ENCODE data around the gene C19orf85. TPM values are rescaled to one million over a fixed set of nuclear protein-coding genes. Genes with fewer than 3 reads are reported as not detected.

Gene C19orf85
- total RNA-seq, 1 experiment from 2014 or later = not detected

- DNase-seq (ENCODE audit: extremely low read depth, low read depth) = no peak
Measured at GRCh38 chr19:55490478-55491432, 26.2 kb upstream of the C19orf85 start.

GRCh38 chr19:55489711-55490477 lies 25.3 kb upstream of the C19orf85 start:
- DNase-seq (ENCODE audit: extremely low read depth, low read depth) = no peak

- no peak for DNase-seq (ENCODE audit: extremely low read depth, low read depth)
Measured at GRCh38 chr19:55488986-55489710, 24.6 kb upstream of the C19orf85 start.

- no peak for DNase-seq (ENCODE audit: extremely low read depth, low read depth)
Measured at GRCh38 chr19:55487924-55488687, 23.6 kb upstream of the C19orf85 start, which contains the start of gene SSC5D. Gene SSC5D (plus strand): TSS chr19:55488436. CDS start chr19:55488590, 154 bp downstream.

GRCh38 chr19:55486971-55487923 lies 22.7 kb upstream of the C19orf85 start:
- no peak for DNase-seq (ENCODE audit: extremely low read depth, low read depth)

- no peak for DNase-seq (ENCODE audit: extremely low read depth, low read depth)
Measured at GRCh38 chr19:55486043-55486970, 21.8 kb upstream of the C19orf85 start.

GRCh38 chr19:55485439-55486011 lies 21.0 kb upstream of the C19orf85 start:
- no peak for DNase-seq (ENCODE audit: extremely low read depth, low read depth)

GRCh38 chr19:55484593-55485438 lies 20.3 kb upstream of the C19orf85 start, which contains the start of gene NAT14:
Gene NAT14 (plus strand): TSS chr19:55485188. CDS start chr19:55485709, 521 bp downstream.
- no peak for DNase-seq (ENCODE audit: extremely low read depth, low read depth)

- no peak for DNase-seq (ENCODE audit: extremely low read depth, low read depth)
Measured at GRCh38 chr19:55483706-55484592, 19.4 kb upstream of the C19orf85 start.

GRCh38 chr19:55482967-55483705 lies 18.6 kb upstream of the C19orf85 start:
- no peak for DNase-seq (ENCODE audit: extremely low read depth, low read depth)

- DNase-seq (ENCODE audit: extremely low read depth, low read depth) = no peak
Measured at GRCh38 chr19:55482156-55482961, 17.8 kb upstream of the C19orf85 start.

GRCh38 chr19:55481794-55482155 lies 17.2 kb upstream of the C19orf85 start:
- DNase-seq (ENCODE audit: extremely low read depth, low read depth) = no peak

GRCh38 chr19:55481148-55481793 lies 16.7 kb upstream of the C19orf85 start:
- DNase-seq (ENCODE audit: extremely low read depth, low read depth) = no peak

Data from NCI-H460 (cell line).